Nephron progenitor cell (in vitro differentiated cells): ENCODE data around the gene ADGRB2.

Experiments
- DNase-seq: peaks from one replicate; pipeline ENCODE4 v3.0.0; 2021
- H3K27ac Mint-ChIP-seq: 2 replicates; pipeline ENCODE4 v1.8.0; 2021; ENCODE audit warnings: mild to moderate bottlenecking, moderate library complexity, mixed read lengths
- H3K27me3 Mint-ChIP-seq: 2 replicates; pipeline ENCODE4 v1.8.0; 2021; ENCODE audit warnings: mild to moderate bottlenecking, low read depth, mixed read lengths; ENCODE audit not compliant: poor library complexity
- H3K36me3 Mint-ChIP-seq: 2 replicates; pipeline ENCODE4 v1.8.0; 2021; ENCODE audit warnings: low read depth, mixed read lengths
- H3K4me1 Mint-ChIP-seq: 2 replicates; pipeline ENCODE4 v1.8.0; 2021; ENCODE audit warnings: mixed read lengths
- H3K4me3 Mint-ChIP-seq: 2 replicates; pipeline ENCODE4 v1.8.0; 2021; ENCODE audit warnings: mild to moderate bottlenecking, moderate library complexity, mixed read lengths
- H3K9me3 Mint-ChIP-seq: 2 replicates; pipeline ENCODE4 v1.8.0; 2021; ENCODE audit warnings: mild to moderate bottlenecking, moderate library complexity, mixed read lengths
- CTCF ChIP-seq: fragments of 200-600 bp; sonication (generic); IDR thresholded peaks from 2 replicates; pipeline ENCODE4 v1.5.0; 2021; ENCODE audit warnings: antibody characterized with exemption

ADGRB2 gene

DNA sequence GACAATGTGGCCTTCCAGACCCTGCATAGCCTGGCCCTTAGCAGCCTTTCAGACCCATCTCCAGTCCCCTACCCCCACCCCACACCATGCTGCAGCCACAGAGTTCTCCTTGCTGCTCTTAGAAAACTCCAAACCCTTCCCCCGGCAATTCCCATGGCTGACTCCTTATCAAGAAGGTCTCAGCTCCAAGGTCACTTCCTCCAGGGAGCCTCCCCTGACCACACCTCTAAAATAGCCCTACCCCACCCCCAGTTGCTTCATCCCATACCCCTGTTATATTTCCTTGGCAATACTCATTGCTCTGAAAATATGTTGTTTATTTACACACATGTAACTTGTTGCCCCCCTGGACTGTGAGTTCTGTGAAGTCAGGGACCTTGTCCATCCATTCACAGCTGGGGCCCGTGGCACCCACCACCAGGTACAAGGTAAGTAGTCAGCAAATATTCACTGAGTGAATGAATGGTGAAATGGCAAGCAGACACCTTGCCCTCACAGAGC is 4.3 kb upstream of the ADGRB2 start:
- peak overlapping the region; percentile 32 for H3K4me3 Mint-ChIP-seq
- H3K9me3 Mint-ChIP-seq: no peaks in the 10 kb centered on the region
- H3K27ac Mint-ChIP-seq: no peak overlapping the region
- TF ChIP-seq CTCF: no peak
- DNase-seq: no peak
- no peaks in the 10 kb centered on the region for H3K36me3 Mint-ChIP-seq
- H3K27me3 Mint-ChIP-seq: peaks cover 72% of the 10 kb centered on the region
- peaks cover 84% of the 10 kb centered on the region for H3K4me1 Mint-ChIP-seq

- H3K27ac Mint-ChIP-seq: no peak overlapping the region
- H3K9me3 Mint-ChIP-seq: no peaks in the 10 kb centered on the region
- no peaks in the 10 kb centered on the region for H3K36me3 Mint-ChIP-seq
- peaks cover 69% of the 10 kb centered on the region for H3K27me3 Mint-ChIP-seq
- no peak for TF ChIP-seq CTCF
- DNase-seq: no peak
- H3K4me3 Mint-ChIP-seq: peak overlapping the region; percentile 28
- H3K4me1 Mint-ChIP-seq: peaks cover 81% of the 10 kb centered on the region
These were observed 3.1 kb upstream of the ADGRB2 start for GRCh38 chr1:31767225-31767624.

DNA sequence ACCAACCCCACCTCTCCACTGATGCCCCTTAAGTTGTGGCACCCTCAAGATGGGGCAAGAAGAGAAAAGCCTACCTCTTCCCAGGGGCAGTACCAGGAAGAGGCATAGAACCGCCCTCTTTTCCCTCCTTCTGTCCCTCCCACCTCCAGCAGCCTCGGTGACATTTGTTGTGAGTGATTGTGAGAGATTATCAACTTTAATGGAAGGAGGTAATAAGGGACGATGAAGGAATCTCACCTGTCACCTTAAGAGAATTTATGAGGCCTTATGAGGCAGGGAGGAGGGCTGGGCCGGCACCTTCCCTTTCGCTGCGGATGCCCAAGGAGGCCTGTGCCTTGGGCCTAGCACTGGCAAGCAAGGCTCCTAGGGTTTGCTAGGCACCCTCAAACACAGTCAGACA is 1.4 kb upstream of the ADGRB2 start:
- DNase-seq: no peak
- Mint-ChIP-seq H3K4me1 (peaks cover 76% of the 10 kb centered on the region), H3K27me3 (peaks cover 62% of the 10 kb centered on the region), H3K27ac (no peak overlapping the region), H3K4me3 (peak overlapping the region; percentile 78), H3K9me3 (no peaks in the 10 kb centered on the region), H3K36me3 (no peaks in the 10 kb centered on the region)
- TF ChIP-seq CTCF: no peak

- Mint-ChIP-seq H3K27ac (no peak overlapping the region), H3K9me3 (no peaks in the 10 kb centered on the region), H3K4me1 (peaks cover 75% of the 10 kb centered on the region), H3K27me3 (peaks cover 57% of the 10 kb centered on the region), H3K4me3 (peak overlapping the region; percentile 78), H3K36me3 (no peaks in the 10 kb centered on the region)
- peak; percentile 59 for DNase-seq
- peak; percentile 42 for TF ChIP-seq CTCF
These were observed 914 bp upstream of the ADGRB2 start for GRCh38 chr1:31765041-31765467.

GRCh38 chr1:31763671-31764311 is 349 bp downstream of the ADGRB2 start:
- H3K4me1 Mint-ChIP-seq: peaks cover 75% of the 10 kb centered on the region

More at GRCh38 chr1:31763671-31764311, 349 bp downstream of the ADGRB2 start:
- no peaks in the 10 kb centered on the region for H3K36me3 Mint-ChIP-seq
- peak overlapping the region; percentile 85 for H3K4me3 Mint-ChIP-seq
- no peak for TF ChIP-seq CTCF
- no peak overlapping the region for H3K27ac Mint-ChIP-seq
- no peaks in the 10 kb centered on the region for H3K9me3 Mint-ChIP-seq
- H3K27me3 Mint-ChIP-seq: peaks cover 47% of the 10 kb centered on the region
- DNase-seq: peak; percentile 62
